B cell (primary cell): ENCODE measurements around the gene NOL9. TPM values are rescaled to one million over a fixed set of nuclear protein-coding genes. Genes with fewer than 3 reads are reported as not detected.
"Not testable (repeated sequence)": the region's sequence is repeated elsewhere in the genome, so short reads cannot be mapped to it uniquely, and the experiment has no call there.

Source experiments
- ATAC-seq: fragments of 200-7000 bp; cut with Tn5 transposase; one replicate; pipeline ENCODE4 v1.10.0; 2021; ENCODE audit warnings: low read depth, mild to moderate bottlenecking, moderate number of reproducible peaks, moderate library complexity
- CTCF ChIA-PET: fragments of 350-600 bp; sonication (Branson Sonifier 250); formaldehyde crosslinking; loops from one replicate; lab custom pipeline; 2021; ENCODE audit warnings: antibody characterized with exemption, inconsistent platforms; lab: Charles Lee
- POLR2A ChIA-PET: fragments of 350-600 bp; sonication (Branson Sonifier 250); formaldehyde crosslinking; loops from one replicate; lab custom pipeline; 2021; ENCODE audit warnings: antibody characterized with exemption; lab: Charles Lee
- DNase-seq: peaks from one replicate; pipeline ENCODE4 v3.0.0; 2013
- H2AFZ ChIP-seq: 2 replicates; pipeline ENCODE4 v1.6.1; 2012; ENCODE audit warnings: mild to moderate bottlenecking, low read depth, low read length; ENCODE audit not compliant: insufficient read depth, poor library complexity, severe bottlenecking
- H3K27ac ChIP-seq, 2 donors: 1 replicate in 1 of 2; 2 replicates in 1 of 2; pipeline ENCODE4 v1.5.1; 2012 to 2013; ENCODE audit warnings: low read length in 2 of 2, mild to moderate bottlenecking in 2 of 2, moderate library complexity in 1 of 2
- H3K27me3 ChIP-seq, 4 experiments: fragments of 200-600 bp in 1 of 4; sonication (generic) in 1 of 4; replicated peaks in 1 of 4; 1 replicate in 2 of 4; 2 replicates in 2 of 4; pipeline versions ENCODE4 v1.6.1 to v1.7.0; 2013 to 2016; ENCODE audit warnings: low read length in 3 of 4, mild to moderate bottlenecking in 2 of 4, mixed read lengths in 1 of 4, moderate library complexity in 1 of 4; ENCODE audit not compliant: insufficient read depth in 4 of 4, control insufficient read depth in 3 of 4; ENCODE audit errors: control extremely low read depth in 1 of 4
- H3K36me3 ChIP-seq, 2 experiments: replicated peaks in 1 of 2; 1 replicate in 1 of 2; 2 replicates in 1 of 2; pipeline versions ENCODE4 v1.6.1 to v1.7.1; 2013; ENCODE audit warnings: low read length in 1 of 2; ENCODE audit not compliant: insufficient read depth in 2 of 2, control insufficient read depth in 1 of 2; ENCODE audit errors: control extremely low read depth in 1 of 2, extremely low read depth in 1 of 2
- H3K4me1 ChIP-seq, 2 donors: fragments of 200-600 bp in 1 of 2; sonication (generic) in 1 of 2; 1 replicate in 1 of 2; 2 replicates in 1 of 2; pipeline versions ENCODE4 v1.5.1 to v1.6.1; 2013 to 2017; ENCODE audit warnings: low read length in 2 of 2; ENCODE audit not compliant: control insufficient read depth in 2 of 2, insufficient read depth in 2 of 2
- H3K4me2 ChIP-seq: replicated peaks from 2 replicates; pipeline ENCODE3; 2012; ENCODE audit warnings: mild to moderate bottlenecking, low read depth, low read length; ENCODE audit not compliant: poor library complexity, severe bottlenecking
- H3K4me3 ChIP-seq, 5 experiments: fragments of 200-600 bp in 1 of 5; sonication (generic) in 1 of 5; 1 replicate in 3 of 5; 2 replicates in 2 of 5; pipeline versions ENCODE4 v1.5.1 to v1.7.0; 2011 to 2016; ENCODE audit warnings: low read length in 4 of 5, mild to moderate bottlenecking in 4 of 5, low read depth in 2 of 5, control low read depth in 1 of 5, moderate library complexity in 1 of 5; ENCODE audit not compliant: insufficient read depth in 1 of 5; ENCODE audit errors: control extremely low read depth in 1 of 5, extremely low read depth in 1 of 5
- H3K79me2 ChIP-seq: fragments of 200-600 bp; sonication (generic); one replicate; pipeline ENCODE4 v1.6.0; 2016; ENCODE audit warnings: low read length; ENCODE audit not compliant: control insufficient read depth, insufficient read depth
- H3K9ac ChIP-seq: fragments of 200-600 bp; sonication (generic); 2 replicates; pipeline ENCODE4 v1.6.1; 2017; ENCODE audit warnings: mild to moderate bottlenecking, low read length, moderate library complexity
- H3K9me3 ChIP-seq, 3 donors: one replicate each; pipeline versions ENCODE4 v1.6.1 to v1.7.1; 2013; ENCODE audit warnings: low read length in 2 of 3; ENCODE audit not compliant: control insufficient read depth in 2 of 3, insufficient read depth in 1 of 3; ENCODE audit errors: control extremely low read depth in 1 of 3
- H4K20me1 ChIP-seq: 2 replicates; pipeline ENCODE4 v1.6.0; 2012; ENCODE audit warnings: mild to moderate bottlenecking, low read length; ENCODE audit not compliant: insufficient read depth, control insufficient read depth, poor library complexity, severe bottlenecking
- H3K27ac Mint-ChIP-seq: one replicate; pipeline ENCODE4 v1.8.0; 2021; ENCODE audit warnings: mixed read lengths
- H3K27me3 Mint-ChIP-seq: one replicate; pipeline ENCODE4 v1.8.0; 2021; ENCODE audit warnings: mixed read lengths
- H3K4me1 Mint-ChIP-seq: one replicate; pipeline ENCODE4 v1.8.0; 2021; ENCODE audit warnings: mixed read lengths
- H3K4me3 Mint-ChIP-seq: one replicate; pipeline ENCODE4 v1.8.0; 2021; ENCODE audit warnings: mixed read lengths
- H3K9me3 Mint-ChIP-seq: one replicate; pipeline ENCODE4 v1.8.0; 2022; ENCODE audit warnings: mixed read lengths; ENCODE audit not compliant: insufficient read depth
- EZH2 ChIP-seq: IDR thresholded peaks from 2 replicates; pipeline ENCODE4 v1.6.1; 2012; ENCODE audit warnings: borderline replicate concordance, low read depth, mild to moderate bottlenecking, moderate library complexity, low read length; ENCODE audit not compliant: insufficient read depth, poor library complexity, severe bottlenecking
- WGBS: methylation state at CpG from one replicate; pipeline ENCODE4 v1.1.5; 2013; ENCODE audit warnings: missing lambda C conversion rate; ENCODE audit not compliant: insufficient coverage; 5-methylcytosine and 5-hydroxymethylcytosine counted together
- intact Hi-C: fragments of 100-400 bp; cut with micrococcal nuclease; formaldehyde crosslinking; loops from one replicate; pipeline ENCODE4 v1.10.0; 2022
- polyA plus RNA-seq: library from polyadenylated mRNA; depleted of rRNA; stranded (reverse); fragments of >200 nt; gene quantifications from 2 replicates; pipeline ENCODE4 v1.2.3, GENCODE V29; 2012
- total RNA-seq, 2 donors: library from RNA; stranded (reverse); fragments of 120-200 nt in 1 of 2; gene quantifications; 1 replicate in 1 of 2; 2 replicates in 1 of 2; pipeline versions ENCODE4 v1.2.3 to v1.2.4, GENCODE V29; 2013 to 2022
- TF ChIP-seq, protein P1 (sequence below): fragments of 200-600 bp; IDR thresholded peaks from one replicate; pipeline ENCODE4 v1.8.0; 2022; ENCODE audit warnings: antibody characterized with exemption, mild to moderate bottlenecking

The NOL9 gene
- total and polyA plus RNA-seq, 2 donors (not counting 1 experiment from before 2014, with no cell fraction given) = 23.8 to 49.5 TPM

DNA sequence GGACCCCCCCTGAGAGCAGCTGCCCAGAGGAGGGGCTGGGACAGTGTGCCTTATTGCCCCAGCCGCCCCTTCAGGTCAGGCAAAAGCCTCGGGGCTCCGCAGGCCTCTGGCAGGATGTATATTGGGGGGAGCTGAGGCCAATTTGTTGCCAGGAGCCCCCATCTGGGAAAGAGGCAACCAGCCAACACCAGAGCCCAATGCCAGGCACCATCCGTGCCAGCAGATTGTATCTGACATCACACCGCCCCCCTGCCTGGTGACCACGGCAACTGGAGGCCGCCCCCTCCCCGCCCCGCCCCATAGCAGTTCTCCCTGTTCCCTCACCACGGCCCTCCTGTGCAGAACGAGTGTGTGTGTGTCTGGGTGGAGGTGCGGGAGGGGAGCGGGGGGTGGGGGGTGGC lies 59.3 kb downstream of the NOL9 start:
- no peak overlapping the region for H3K9ac ChIP-seq
- no peak overlapping the region for H2AFZ ChIP-seq
- ATAC-seq = no peak
- no peaks in the 10 kb centered on the region for H3K36me3 ChIP-seq
- no peaks in the 10 kb centered on the region for H3K79me2 ChIP-seq
- intact Hi-C loops = no loop called here
- no peak overlapping the region for H3K27ac ChIP-seq
- WGBS = 36% methylated on average over 6 of the region's 13 CpGs
- no peaks in the 10 kb centered on the region for H4K20me1 ChIP-seq
- peaks cover 23% of the 10 kb centered on the region for H3K4me1 Mint-ChIP-seq
- ChIA-PET POLR2A (no interaction called here), CTCF (interaction anchor here (1.5 kb wide), 1 partner anchor 9 kb away, joined by 3 read pairs; no protein-coding TSS in a partner anchor)
- TF ChIP-seq, protein P1, sequence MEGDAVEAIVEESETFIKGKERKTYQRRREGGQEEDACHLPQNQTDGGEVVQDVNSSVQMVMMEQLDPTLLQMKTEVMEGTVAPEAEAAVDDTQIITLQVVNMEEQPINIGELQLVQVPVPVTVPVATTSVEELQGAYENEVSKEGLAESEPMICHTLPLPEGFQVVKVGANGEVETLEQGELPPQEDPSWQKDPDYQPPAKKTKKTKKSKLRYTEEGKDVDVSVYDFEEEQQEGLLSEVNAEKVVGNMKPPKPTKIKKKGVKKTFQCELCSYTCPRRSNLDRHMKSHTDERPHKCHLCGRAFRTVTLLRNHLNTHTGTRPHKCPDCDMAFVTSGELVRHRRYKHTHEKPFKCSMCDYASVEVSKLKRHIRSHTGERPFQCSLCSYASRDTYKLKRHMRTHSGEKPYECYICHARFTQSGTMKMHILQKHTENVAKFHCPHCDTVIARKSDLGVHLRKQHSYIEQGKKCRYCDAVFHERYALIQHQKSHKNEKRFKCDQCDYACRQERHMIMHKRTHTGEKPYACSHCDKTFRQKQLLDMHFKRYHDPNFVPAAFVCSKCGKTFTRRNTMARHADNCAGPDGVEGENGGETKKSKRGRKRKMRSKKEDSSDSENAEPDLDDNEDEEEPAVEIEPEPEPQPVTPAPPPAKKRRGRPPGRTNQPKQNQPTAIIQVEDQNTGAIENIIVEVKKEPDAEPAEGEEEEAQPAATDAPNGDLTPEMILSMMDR = no peak
- no peak for TF ChIP-seq EZH2
- no peak overlapping the region for H3K4me3 Mint-ChIP-seq
- no peak overlapping the region for H3K4me2 ChIP-seq
- H3K4me1 ChIP-seq = peaks cover 20 to 30% of the 10 kb centered on the region in 2 donors
- no peak overlapping the region for H3K4me3 ChIP-seq
- H3K27me3 ChIP-seq = peaks cover 0 to 38% (median 12%) of the 10 kb centered on the region in 4 experiments
- no peaks in the 10 kb centered on the region for H3K9me3 ChIP-seq
- no peaks in the 10 kb centered on the region for H3K9me3 Mint-ChIP-seq
- peaks cover 23% of the 10 kb centered on the region for H3K27me3 Mint-ChIP-seq
- DNase-seq = no peak
- H3K27ac Mint-ChIP-seq = no peak overlapping the region

DNA sequence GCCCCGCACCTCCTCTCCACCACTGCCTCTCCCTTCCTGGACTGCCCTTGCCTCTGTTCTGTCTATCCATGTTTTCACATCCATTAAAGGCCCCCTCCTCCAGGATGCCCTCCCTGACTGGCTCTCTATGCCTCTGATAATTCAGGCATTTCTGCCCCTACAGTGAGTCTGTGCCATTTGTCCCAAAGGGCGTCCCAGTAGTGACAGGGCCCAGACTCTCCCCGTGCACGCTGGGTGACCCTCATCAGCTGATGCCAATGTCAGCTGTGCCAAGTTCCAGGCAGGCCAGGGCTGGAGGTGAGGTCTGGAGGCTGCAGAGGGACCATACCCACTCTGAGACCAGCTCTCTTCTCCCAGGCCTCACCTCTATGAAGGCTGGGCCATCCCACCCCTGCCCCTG lies 59.7 kb downstream of the NOL9 start:
- POLR2A ChIA-PET = no interaction called here

DNA sequence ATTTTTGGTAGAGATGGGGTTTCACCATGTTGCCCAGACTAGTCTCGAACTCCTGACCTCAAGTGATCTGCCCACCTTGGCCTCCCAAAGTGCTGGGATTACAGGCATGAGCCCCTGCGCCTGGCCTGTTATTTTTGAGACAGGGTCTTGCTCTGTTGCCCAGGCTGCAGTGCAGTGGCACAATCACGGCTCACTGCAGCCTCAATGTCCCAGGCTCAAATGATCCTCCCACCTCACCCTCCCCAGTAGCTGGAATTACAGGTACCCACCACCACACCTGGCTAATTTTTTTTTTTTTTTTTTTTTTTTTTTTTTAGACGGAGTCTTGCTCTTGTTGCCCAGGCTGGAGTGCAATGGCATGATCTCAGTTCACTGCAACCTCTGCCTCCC lies 60.5 kb downstream of the NOL9 start:
- H3K9me3 Mint-ChIP-seq, DNase-seq, H2AFZ ChIP-seq, H3K27ac ChIP-seq, intact Hi-C loops, H3K4me3 ChIP-seq, H3K27ac Mint-ChIP-seq, H3K4me3 Mint-ChIP-seq, H3K9ac ChIP-seq, H3K79me2 ChIP-seq, ATAC-seq, H3K4me2 ChIP-seq, H3K36me3 ChIP-seq, H4K20me1 ChIP-seq, H3K9me3 ChIP-seq, POLR2A ChIA-PET: not testable (repeated sequence)
- 93% methylated on average over 1 of the region's 4 CpGs for WGBS
- Histone ChIP-seq H3K4me1 (peaks cover 21 to 36% of the 10 kb centered on the region in 2 donors), H3K27me3 (peaks cover 0 to 31% (median 12%) of the 10 kb centered on the region in 4 experiments)
- CTCF ChIA-PET = interaction anchor here (0.7 kb wide), 1 partner anchor 208 kb away, joined by 3 read pairs; no protein-coding TSS in a partner anchor
- H3K4me1 Mint-ChIP-seq = peaks cover 26% of the 10 kb centered on the region
- peaks cover 13% of the 10 kb centered on the region for H3K27me3 Mint-ChIP-seq

More for the DNA sequence above, 59.7 kb downstream of the NOL9 start:
- H3K9me3 ChIP-seq = no peaks in the 10 kb centered on the region
- H3K27ac Mint-ChIP-seq = no peak overlapping the region
- no peaks in the 10 kb centered on the region for H3K79me2 ChIP-seq
- peaks cover 21 to 34% of the 10 kb centered on the region in 2 donors for H3K4me1 ChIP-seq
- DNase-seq = no peak
- H3K9ac ChIP-seq = no peak overlapping the region
- H3K9me3 Mint-ChIP-seq = no peaks in the 10 kb centered on the region
- intact Hi-C loops = no loop called here
- no peak overlapping the region for H2AFZ ChIP-seq
- WGBS = 87% methylated on average over 4 of the region's 4 CpGs
- CTCF ChIA-PET = interaction anchor here (0.7 to 1.5 kb wide), 2 partner anchors 9 to 208 kb away, joined by 3 read pairs; no protein-coding TSS in a partner anchor
- peaks cover 0 to 36% (median 12%) of the 10 kb centered on the region in 4 experiments for H3K27me3 ChIP-seq
- H3K27ac ChIP-seq = no peak overlapping the region
- H3K4me3 Mint-ChIP-seq = no peak overlapping the region
- H3K27me3 Mint-ChIP-seq = peaks cover 20% of the 10 kb centered on the region
- no peak overlapping the region for H3K4me3 ChIP-seq
- TF ChIP-seq, protein P1 = no peak
- TF ChIP-seq EZH2 = no peak
- H3K36me3 ChIP-seq = no peaks in the 10 kb centered on the region
- no peaks in the 10 kb centered on the region for H4K20me1 ChIP-seq
- no peak for ATAC-seq
- peaks cover 26% of the 10 kb centered on the region for H3K4me1 Mint-ChIP-seq
- no peak overlapping the region for H3K4me2 ChIP-seq
